ENCODE results near the gene KRI1. TPM values are rescaled to one million over a fixed set of nuclear protein-coding genes. Genes with fewer than 3 reads are reported as not detected.

The KRI1 gene
- total RNA-seq, result 5.7 and 6.9 TPM in 2 replicates

DNA sequence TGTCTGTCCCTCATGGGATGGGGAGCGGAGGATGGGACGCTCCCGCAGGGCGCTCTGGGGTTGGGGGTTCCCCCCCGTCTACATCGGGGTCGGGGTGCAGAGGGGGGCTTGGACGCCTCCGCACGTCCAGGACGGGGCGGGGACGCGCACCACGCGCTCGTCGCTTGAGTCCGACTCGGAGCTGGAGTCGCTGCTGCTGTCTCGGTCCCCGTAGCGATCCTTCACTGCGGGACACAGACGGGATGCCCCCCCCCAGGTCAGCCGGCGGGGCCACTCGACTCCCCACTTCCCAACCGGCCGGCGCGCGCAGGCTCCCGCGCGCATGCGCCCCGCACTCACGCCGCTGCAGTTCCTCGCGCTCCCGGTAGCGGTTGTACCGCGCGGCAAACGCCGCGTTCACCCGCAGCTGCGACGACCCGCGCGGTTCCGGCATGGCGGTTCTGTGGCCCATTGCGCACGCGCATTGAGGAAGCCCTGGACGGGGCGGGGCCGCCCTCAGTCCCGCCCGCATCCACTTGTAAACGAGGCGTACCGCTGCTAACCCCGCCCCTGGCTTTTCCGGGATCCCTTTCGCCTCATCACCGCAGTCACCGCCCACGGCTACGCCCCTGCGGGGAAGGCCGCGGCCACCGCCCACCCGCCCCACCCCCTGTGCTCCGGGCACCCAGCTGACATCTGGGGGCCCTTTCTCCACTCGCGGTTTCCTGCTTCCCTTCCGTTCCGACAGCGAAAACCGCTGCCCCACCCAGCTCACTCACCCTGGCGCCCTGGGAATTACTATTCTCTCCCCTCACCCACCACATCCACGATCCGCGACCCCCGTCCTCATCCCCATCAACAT, at the start of gene KRI1:
TSS of gene KRI1 (minus strand) at position 444 of the 841 bp plus-strand sequence. CDS start at position 433, 11 bp downstream.

DNA sequence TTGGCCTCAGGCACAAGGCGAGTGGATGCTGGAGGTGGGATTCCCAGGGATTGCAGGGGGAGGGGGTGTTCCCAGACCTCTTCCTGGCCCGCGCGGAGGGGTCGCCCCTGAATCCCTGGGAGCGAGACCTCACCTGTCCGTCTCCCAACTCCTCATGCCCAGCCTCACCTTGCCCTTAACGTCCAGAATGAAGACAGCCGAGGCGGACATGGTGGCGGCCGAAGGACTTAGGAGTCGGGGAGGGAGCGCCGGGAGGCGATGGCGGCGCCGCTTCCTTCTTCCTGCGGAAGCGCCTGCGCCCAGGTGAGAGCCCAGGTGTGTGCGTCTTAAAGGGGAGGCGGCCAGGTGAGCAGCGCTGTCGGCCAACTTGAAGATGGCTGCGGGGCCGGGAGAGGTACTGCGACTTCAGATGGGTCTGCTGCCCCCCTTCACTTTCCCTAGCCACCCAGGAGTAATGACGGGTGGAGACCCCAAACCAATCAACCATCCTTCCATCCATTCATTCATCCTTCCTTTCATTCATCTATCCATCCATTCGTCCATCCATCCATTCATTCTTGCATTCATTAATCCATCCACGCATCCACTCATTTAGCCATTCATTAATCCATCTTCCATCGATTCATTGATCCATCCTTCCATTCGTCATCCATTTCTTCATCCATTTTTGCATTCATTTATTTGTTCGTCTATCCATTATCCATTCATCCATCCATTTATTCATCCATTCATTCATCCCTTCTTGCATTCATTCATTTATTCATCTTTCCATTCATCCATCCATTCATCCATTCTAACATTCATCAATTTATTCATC, 21.4 kb upstream of the KRI1 start, which contains the start of gene AP1M2:
TSS of gene AP1M2 (minus strand) at position 291 of the 817 bp plus-strand sequence. CDS start at position 210, 81 bp downstream.

DNA sequence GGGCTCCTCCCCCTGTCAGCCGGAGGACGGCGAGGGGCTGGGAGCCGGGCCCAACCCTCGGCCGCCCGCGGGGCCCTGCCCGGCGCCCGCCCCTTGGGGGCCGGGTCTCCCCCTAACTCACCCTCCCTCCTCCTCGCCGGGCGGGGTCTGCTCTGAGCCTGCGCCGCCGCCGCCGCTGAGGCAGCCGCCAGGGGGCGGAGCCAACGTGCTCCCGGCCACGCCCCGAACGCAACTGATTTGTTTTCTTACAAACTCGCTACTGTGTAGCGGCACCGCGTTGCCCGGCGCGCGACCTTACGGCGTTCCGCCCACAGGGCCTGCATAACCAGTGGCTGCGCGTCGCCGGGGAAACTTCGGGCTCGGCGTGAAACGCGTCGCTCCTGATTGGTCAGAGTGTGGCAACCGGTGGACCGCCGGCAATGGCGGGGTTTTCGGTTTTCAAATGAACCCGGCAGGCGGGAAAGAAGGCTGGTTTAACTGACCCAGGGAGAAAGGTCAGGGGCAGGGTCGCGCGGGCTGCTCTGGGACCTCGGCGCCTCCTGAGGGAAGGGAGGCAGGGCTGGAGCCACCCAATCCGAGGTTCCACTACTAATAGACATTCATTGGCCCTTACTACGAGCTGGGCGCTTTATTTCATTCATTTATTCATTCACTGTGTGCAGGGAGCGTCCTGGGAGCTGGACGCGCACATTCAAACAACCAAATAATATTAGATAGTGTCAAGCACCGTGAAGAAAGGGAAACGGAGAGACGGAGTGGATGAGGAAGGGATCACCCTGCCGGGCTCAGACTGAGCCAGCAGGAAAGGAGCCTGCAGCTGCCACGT, 3.2 kb upstream of the KRI1 start, which contains the start of gene CDKN2D:
TSS of gene CDKN2D (minus strand) at position 154 of the 826 bp plus-strand sequence. CDS start 326 bp downstream, outside the sequence.

DNA sequence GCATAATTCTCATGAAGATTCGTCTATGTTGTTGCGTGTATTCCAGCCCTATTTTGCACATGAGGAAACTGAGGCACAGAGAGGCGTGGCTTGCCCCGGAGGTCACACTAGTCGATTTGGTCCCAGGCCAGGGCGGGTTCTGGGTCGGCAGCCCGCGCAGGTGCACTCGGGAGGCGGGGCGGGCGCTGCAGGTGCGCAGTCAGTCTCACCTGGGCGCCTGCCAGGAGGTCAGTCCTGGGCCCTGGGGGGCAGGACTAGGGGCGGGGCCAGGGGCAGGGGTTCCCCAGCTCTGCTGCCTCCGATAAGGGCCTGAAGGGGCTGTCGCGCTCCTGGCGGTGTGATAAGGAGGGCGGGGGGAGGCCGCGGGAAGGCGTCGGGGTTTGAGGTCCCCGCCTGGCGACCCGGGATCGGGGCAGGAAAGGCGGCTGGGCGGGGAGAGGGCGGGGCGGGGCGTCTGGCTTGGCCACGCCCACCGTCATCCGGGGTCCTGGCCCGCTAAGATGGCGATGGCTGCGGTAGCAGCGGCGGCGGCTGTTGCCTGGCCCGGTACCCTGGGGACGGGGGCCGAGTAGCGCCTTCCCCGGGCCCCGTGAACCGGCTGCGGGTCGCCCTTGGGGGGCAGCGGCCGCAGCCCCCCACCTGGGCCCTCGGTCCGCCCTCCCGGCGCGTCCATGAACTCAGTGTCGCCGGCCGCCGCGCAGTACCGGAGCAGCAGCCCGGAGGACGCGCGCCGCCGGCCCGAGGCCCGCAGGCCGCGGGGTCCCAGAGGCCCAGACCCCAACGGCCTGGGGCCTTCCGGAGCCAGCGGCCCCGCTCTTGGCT, 22.2 kb downstream of the KRI1 start, which contains the start of gene ATG4D:
TSS of gene ATG4D (plus strand) at position 485 of the 822 bp plus-strand sequence. CDS start at position 672, 187 bp downstream.

DNA sequence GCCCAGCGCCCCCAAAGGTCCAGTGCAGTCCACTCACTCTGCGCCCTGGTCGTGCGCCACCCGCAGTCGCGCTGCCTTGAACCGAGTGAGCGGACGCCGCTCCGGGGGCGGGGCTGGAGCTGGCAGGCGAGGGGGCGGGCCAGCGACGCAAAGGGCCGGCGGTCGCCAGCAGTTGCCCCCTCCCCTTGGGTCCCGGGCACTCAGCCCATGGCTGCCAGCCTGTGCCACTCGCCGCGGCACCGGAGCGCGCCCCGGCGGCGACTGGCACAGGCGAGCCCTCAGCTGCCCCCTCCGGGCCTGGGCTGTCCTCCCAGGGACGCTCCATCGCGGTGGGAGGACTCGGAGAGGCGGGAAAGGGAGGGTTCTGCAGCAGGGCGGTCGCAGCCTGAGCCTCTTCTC, 48.5 kb downstream of the KRI1 start, which contains the start of gene S1PR5:
TSS of gene S1PR5 (minus strand) at position 87 of the 399 bp plus-strand sequence. CDS start 2,436 bp downstream, outside the sequence.

Other genes with a start within 250 kb of the KRI1 start
- gene FDX2, start 250.0 kb downstream of the KRI1 start, total RNA-seq, result 15.0 and 20.0 TPM in 2 replicates
- 12.1 and 14.4 TPM in 2 replicates for gene RAVER1, start 232.5 kb downstream of the KRI1 start, total RNA-seq
- 5.1 and 7.0 TPM in 2 replicates for gene ICAM3, start 226.4 kb downstream of the KRI1 start, total RNA-seq
- 65.9 and 101 TPM in 2 replicates for gene TYK2, start 185.4 kb downstream of the KRI1 start, total RNA-seq
- gene CDC37, start 162.5 kb downstream of the KRI1 start, total RNA-seq, result 166 and 189 TPM in 2 replicates
- gene PDE4A, start 145.5 kb downstream of the KRI1 start, total RNA-seq, result 6.3 and 8.7 TPM in 2 replicates
- 91.0 and 150 TPM in 2 replicates for gene KEAP1, start 62.7 kb downstream of the KRI1 start, total RNA-seq
- gene S1PR5, start 48.6 kb downstream of the KRI1 start, total RNA-seq, result 0.15 and 0.17 TPM in 2 replicates
- 10.5 and 12.9 TPM in 2 replicates for gene ATG4D, start 22.1 kb downstream of the KRI1 start, total RNA-seq
- 3.5 and 9.9 TPM in 2 replicates for gene CDKN2D, start 3.0 kb upstream of the KRI1 start, total RNA-seq
- not detected in 2 replicates for gene AP1M2, start 21.3 kb upstream of the KRI1 start, total RNA-seq
- gene SLC44A2, start 59.5 kb upstream of the KRI1 start, total RNA-seq, result 43.2 and 45.3 TPM in 2 replicates
- 81.2 and 129 TPM in 2 replicates for gene ILF3, start 88.3 kb upstream of the KRI1 start, total RNA-seq
- gene QTRT1, start 135.4 kb upstream of the KRI1 start, total RNA-seq, result 27.8 and 28.1 TPM in 2 replicates
- gene DNM2, start 152.1 kb upstream of the KRI1 start, total RNA-seq, result 91.0 and 94.2 TPM in 2 replicates

All from smooth muscle cell of trachea (primary cell).